NCI-H748 (cell line): Measurements from ENCODE around the gene NOB1.
"Not testable (repeated sequence)": the region's sequence is repeated elsewhere in the genome, so short reads cannot be mapped to it uniquely, and the experiment has no call there.

ENCODE experiments used
- DNase-seq: peaks from one replicate; lab custom pipeline; 2025; ENCODE audit not compliant: unreplicated experiment; lab: John Stamatoyannopoulos, UW

NOB1 gene

DNA sequence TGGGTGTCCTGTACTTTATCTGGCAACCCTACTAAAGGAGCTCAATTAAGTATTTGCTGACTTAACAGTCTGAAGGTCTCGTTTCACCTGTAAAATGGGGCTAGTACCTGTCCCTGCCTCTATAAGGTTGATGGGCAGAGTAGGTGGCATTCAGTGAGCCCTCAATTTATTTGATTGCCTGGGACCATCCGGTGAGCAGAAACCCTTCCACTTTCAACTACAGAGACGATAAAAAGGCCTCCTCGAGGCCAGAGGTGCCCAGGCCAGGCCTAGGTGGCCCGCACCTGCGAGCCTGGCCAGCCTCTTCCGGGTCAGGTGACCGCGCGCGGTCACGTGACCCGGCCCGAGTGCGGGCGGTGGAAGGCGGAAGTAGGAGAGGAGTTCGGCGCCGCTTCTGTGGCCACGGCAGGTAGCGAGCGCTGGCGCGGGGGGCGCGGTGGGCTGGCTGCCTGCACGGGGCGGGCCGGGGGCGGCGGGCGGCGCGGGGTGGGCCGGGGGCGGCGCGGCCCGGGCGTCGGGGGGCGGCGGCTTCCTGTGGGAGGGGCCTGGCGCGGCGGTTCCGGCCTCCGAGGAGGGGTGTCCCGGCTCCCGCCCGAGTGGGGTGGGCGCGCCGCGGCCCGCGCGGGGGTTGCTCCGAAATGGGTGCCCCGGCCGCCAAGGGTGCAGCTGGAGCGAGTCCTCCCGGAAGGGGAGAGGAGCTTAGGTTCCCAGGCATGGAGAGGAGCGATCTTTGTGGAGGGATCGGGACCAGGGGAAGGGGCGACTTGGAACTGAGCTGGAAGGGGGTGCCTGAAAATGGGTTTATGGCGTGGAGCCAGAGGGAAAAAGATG, 7.5 kb upstream of the NOB1 start, which contains the start of gene WWP2:
WWP2 (plus strand) TSS at position 350 of the 831 bp plus-strand sequence. CDS start 24,679 bp downstream, outside the sequence.
- peak; percentile 90 for DNase-seq

DNA sequence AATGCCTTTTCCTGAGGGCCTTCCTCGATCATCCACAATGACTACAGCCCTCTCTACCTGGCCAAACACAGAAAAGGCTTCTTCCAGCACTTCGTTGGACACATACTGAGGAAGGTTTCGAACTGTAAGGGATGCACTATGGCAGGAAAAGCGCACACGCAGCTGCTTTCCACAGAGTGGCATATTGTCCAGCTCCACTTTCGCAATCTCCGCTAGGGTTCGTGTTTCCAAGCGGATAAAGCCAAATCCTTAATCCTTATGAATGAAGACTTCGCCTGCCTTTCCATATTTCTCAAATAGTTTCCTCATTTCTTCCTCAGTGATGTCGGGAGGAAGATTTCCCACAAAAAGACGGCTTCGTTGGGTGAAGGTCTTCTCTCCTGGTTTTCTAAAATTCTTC, 2.6 kb upstream of the NOB1 start:
- DNase-seq: not testable (repeated sequence)

DNA sequence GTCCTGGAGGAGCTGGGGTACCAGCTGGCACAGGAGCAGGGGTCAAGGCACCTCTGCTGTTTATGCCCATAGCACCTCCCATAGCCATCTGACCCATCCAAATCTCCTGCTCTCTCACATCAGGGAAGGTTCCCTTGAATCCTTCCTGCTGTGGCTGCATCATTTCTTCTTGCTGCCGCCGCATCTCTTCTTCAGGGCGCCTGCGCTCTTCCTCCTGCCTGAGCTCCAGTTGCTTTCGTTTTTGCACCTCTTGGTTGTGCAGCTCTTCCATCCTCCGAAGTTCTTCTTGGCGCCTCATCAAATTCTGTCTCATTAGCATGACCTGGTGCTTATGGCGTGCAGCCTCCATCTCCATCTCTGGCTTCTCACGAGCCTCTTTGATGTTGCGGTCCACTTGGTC, 2.0 kb upstream of the NOB1 start:
- no peak for DNase-seq

DNA sequence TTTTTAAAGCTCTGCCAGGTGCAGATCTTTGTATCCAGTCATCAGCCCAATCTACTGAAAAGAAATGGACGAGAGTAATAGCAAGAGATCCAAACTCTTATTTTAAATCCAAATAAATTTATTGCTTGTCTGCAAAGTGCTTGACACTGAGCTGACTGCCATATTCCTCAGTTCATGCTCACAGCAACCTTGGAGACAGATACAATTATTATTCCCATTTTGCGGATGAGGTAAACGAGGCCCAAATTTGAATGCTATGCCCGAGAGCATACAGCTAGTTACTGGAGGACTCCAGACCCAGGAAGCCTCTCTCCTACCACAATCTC, 620 bp downstream of the NOB1 start:
- no peak for DNase-seq

DNA sequence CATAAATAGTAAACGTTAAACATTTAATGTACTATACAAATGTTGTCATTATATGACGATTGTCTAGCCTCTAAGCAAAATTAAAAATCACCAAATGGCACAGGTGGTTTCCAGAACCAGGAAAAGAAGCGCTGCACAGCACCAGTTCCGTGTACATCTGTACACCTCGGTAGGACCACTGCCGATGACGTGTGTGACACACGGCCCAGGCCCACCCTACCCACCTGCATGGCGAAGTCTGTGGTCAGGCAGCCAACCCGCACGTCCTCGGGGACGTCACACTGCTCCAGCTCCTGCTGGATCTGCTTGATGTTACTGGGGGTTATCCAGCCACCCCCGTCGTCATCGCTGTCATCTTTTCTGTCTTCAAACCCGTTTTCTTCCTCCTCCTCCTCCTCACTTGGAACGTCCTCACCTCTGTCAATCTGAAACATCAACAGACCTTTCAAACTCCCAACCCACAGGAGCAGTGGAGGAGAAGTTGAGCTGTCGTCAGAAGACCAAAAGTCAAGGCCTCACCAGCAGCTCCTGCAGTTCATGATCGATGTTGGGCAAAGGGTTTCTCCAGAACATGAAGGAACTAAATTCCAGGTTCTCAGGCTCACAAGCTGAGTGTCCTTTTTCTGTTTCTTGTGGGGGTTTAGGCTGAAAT, 5.9 kb downstream of the NOB1 start:
- no peak for DNase-seq

DNA sequence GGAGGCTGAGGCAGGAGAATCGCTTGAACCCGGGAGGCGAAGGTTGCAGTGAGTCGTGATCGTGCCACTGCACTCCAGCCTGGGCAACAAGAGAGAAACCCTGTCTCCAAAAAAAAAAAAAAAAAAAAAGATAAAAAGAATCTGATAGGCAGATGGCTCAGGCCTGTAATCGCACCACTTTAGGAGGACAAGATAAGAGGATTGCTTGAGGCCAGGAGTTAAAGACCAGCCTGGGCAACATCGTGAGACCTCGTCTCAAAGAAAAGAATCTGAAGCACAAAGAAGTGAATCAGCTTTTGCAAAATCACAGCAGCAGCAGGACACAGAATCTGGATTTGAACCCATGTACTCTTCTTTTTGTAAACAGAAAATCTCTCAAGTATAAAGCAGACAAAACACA, 7.6 kb downstream of the NOB1 start:
- no peak for DNase-seq

DNA sequence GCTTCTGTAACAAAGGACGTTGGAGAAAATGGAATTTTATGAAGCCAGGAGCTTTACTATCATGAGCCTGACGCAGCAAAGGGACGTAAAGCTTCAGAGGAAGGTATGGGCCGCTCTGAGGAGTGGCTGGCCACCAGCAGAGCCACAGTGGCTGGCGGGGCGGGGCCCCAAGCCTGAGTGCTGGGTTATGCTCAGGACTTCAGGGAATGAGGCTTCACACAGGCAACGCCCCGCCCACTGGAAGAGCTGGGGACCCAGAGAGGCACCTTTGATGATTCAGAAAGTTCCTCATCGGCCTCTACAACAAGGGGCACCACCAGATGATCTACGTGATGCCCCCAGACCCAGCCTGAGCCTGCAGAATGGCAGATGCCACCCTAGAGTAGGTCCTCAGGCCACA, 8.8 kb downstream of the NOB1 start:
- no peak for DNase-seq

DNA sequence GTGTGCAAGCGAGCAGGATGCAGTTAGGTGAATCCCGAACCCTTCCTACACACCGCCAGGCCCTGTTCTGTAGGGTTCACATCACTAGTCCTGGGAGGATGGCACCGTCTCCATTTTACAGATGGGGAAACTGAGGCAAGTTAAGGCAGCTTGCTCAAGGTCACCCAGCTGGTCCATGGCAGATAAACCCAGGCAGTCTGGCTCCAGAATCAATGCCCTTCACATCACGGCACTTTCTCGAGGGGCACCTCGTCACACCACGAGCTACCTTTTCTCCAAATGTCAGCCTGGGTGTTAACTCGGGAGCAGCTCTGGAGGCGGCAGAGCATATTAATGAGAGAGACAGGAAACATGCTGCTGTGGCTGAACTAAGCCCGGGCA, 9.5 kb downstream of the NOB1 start:
- DNase-seq: no peak

DNA sequence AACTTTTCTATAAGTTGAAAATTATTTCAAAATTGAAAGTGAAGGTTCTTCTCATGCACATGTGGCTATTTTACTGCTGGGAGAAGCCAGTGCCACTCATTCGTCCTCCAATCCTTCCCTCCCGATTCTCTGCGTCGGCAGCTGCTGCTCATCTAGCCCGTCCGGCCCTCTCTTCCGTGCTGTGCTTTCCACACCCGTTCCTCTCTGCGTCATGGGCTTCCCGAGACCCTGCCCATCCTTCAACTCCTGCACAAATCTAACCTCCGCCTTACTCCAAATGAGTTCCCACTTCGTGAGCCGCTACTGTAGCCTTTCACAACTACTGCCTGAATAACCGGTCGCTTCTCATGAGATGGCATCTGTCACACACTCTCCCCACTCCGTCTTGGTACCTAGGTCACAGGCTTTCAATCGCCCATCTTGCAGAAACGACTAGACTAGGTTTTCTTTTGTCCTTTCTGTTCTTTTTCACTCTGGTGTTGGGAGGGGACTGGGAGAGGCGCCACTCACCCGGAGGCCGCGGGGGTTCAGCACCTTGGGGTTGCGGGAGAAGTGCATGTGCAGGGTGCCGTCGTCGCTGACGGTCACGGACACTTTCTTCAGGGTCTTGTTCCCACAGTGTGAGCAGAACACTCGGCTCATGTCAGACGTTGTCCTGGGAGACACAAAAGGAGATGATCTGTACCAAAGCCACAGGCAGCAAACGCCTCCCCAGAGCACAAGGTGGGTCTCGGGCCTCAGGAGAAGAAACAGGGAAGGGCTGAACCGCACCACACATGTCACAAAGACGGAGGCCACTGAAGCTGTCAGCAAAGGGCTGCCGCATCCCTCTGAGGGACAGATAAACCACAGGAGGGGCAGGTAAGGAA, 10.1 kb downstream of the NOB1 start:
- no peak for DNase-seq

DNA sequence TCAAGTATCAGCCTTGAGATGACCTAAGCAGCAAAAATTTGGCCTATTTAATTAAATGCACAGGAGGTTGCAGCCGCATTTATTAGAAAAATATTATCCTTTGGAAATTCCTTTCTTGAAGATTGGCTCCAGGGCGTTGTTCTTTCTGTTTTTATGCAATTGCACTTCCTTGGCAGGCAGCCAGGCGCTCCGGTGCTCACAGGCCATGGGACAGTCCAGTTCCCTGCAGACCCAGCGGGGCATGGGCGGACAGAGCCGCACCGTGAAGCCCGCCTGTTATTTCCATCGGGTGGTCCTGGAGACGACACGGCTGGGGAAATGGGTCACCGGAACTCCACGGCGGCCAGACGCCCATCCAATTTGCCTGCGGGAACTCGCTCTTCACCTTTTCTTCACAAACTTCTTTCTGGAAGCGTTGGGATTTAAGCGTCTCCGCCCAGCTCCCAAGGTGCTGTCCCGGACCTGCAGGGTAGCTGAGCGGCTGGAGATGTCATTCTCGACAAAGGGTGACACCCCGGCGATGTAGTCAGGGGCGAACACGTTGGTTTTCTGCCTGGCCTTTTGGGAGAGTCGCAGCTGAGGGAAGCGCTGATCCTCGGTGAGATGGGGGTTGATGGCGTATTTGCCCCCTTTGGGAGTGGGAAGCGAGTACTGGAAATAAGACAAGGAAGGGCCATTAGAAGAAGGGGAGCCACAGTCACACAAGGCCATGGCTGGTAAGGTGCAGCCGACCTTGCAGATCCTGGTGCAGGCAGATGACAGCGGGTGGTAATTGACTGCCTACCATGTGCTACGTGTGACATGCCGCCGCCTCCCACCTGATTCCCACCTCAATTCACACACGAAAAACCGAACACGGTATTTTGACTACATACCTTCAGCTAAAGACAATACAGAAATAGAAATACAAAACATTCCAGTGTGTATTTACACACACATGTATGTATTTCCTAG, 12.5 kb downstream of the NOB1 start:
- peak; percentile 1 for DNase-seq

DNA sequence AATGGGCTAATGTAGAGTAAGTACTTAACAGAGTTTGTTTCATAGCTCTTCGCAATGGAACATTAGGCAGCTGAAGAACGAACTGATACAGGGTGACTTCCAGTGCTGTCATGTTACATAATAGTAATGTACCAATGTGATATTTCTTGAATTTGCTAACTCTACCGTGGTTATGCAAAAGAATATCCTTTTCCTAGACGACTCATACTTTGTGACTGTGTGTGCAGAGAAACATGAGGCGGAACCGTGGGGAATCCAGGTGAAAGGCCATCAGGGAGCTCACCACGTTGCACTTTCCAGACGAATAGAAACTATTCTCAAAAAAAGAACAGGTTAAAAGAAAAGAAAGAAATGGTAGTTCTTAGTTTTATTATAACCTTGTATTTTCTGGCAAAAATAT, 13.2 kb downstream of the NOB1 start:
- DNase-seq: no peak

DNA sequence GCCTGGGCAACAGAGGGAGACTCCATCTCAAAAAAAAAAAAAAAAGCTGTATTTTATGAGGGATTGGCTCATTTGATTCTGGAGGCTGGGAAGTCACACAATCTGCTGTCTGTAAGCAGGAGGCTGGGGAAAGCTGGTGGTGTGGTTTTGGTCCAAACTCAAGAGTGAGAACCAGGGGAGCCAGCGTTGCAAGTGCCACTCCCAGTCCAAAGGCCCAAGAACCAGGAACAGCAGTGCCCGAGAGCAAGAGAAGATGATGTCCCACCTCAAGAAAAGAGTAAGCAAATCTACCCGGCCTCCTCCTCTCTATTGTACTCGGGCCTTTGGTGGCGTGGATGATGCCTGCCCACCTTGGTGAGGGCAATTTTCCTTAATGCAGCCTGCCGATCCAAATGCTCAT, 22.6 kb downstream of the NOB1 start:
- no peak for DNase-seq

DNA sequence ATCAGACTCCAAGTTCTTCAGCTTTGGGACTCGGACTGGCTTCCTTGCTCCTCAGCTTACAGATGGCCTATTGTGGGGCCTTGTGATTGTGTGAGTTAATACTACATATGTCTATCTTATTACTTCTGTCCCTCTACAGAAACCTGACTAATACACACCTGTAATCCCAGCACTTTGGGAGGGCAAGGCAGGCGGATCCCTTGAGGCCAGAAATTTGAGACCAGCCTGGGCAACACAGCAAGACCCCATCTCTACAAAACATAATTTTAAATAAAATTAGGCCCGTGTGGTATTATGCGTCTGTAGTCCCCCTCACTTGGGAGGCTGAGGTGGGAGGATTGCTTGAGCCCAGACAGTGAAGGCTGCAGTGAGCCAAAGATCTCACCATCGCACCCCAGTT, 23.4 kb downstream of the NOB1 start:
- not testable (repeated sequence) for DNase-seq

DNA sequence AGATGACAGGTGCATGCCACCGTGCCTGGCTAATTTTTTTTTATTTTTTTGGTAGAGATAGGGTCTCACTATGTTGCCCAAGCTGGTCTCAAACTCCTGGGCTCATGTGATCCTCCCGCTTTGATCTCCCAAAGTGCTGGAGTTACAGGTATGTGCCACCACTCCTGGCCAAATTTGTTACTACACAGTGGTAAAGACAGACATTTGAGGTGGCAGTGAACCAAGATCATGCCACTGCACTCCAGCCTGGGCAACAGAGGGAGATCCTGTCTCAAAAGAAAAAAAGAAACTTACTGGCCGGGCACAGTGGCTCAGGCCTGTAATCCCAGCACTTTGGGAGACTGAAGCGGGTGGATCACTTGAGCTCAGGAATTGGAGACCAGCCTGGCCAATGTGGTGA, 25.7 kb downstream of the NOB1 start:
- not testable (repeated sequence) for DNase-seq

DNA sequence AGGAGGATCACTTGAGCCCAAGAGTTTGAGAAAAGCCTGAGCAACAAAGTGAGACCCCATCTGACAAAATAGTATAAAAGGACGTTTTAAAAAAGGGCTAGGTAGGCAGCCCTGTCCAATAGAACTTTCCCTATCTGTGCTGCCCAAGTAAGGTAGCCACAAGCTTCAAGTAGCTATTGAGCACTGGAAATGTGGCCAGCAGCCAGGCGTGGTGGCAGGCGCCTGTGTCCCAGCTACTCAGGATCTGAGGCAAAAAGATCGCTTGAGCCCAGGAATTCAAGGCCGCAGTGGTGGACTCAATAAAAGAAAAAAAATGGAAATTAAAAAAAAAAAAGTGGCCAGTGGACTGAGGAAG, 26.8 kb downstream of the NOB1 start:
- DNase-seq: no peak

DNA sequence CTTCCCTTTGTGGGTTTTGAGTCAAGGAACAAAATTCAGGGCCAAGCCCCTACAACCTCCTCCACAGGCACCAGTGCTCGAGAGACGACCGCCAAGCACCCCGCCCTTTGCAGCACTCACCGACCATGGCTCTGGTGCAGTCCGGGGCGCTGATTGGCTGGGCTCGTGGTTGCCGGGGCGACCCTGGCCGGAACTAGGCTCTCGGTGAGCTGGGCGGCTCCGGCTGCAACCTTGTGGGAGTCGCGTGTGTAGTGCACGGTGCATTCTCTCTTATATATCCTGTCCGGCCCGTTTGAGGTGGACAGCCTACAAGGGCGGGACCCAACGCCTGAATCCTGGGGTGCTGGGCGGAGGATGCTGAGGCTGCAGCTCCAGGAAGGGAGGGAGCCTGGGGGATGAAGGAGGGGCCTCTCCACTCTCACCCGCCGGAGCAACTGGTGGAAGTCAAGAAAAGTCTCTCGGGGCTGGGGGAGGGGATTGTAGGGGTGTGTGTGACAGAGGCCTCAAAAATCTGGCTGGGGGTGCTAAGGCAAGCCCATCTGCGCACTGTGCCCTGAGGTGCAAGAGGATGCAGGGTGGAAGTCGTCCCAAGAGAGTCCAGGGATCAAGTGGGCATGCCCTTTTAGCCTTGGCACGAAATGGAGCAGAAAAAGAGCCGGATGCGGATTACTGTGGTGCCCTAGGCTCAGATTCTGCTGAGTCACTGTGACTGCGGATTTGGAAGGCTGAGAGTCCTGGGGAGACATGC, 28.2 kb downstream of the NOB1 start, which contains the start of gene NQO1:
NQO1 (minus strand) TSS at position 248 of the 748 bp plus-strand sequence; CDS start at position 127, 121 bp downstream.
- DNase-seq: peak; percentile 92

DNA sequence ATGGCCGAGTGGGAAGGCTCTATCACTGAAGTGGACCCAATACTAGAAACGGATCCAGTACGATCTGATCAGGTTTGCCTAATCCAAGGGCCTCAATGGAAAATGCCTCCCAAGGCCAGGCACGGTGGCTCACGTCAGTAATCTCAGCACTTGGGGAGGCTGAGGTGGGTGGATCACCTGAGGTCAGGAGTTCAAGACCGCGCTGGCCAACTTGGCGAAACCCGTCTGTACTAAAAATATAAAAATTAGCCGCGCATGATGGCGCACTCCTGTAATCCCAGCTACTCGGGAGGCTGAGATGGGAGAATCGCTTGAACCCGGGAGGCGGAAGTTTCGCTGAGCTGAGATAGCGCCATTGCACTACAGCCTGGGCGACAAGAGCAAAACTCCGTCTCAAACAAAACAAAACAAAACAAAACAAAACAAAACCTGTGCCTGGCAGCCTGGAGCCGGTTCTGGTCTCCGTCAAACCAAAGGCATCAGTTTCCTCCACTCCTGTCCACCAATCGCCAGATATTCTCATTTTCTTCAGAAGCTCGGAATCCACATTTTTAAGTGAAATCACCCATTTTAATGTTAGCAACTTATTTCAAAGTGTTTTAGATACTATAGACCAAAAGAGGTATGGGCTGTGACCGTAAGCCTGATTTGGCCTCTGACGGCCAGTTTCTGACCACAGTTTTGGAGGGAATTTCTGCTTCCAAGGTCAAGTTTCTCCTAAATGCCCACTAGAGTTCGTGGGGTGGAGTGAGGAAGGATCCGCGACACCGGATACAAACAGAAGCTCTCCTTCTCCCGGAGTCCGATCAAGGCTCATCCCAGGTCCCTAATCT, 29.0 kb downstream of the NOB1 start:
- DNase-seq: no peak

DNA sequence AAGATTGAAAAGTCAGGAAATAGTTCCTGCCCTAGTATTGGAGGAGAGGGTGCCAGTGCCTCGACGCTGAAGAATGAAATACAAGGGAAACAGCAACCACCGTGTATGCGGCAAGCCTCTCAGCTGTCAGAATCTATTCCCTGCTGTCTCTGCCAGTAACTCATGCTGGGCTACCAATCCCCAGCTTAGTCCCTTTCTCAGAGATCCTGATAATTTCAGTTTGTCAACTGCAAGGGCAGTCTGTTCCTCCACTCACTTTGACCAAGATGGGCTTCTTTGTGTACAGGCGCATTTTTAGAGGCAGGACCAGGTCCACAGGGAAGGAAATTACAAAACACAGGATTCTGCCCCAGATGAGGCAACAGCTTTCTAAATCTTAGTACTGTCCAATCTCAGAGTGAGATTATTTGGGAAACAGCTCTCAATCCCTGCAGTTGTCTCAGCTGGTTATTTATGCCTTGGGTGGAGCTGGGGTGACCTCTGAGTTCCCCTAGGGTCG, 29.7 kb downstream of the NOB1 start:
- DNase-seq: no peak

DNA sequence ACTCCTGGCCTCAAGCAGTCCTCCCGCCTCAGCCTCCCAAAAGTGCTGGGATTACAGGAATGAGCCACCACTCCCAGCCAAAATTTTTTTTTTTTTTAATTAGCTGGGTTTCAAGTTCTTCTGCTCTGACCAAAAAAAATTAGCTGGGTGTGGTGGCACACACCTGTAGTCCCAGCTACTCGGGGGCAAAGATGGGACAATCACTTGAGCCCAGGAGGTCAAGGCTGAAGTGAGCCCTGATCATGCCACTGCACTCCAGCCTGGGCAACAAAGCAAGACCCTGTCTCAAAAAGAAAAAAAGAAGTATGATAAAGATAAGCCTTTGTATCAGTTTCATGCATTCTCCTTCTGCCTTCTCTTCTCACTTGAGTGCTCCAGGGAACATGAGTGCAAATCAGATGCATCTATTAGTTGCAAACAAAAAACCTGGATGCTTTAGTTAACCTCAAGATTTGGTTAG, 30.3 kb downstream of the NOB1 start:
- DNase-seq: no peak
